A549 (cell line): ENCODE data around the gene RADIL. TPM values are rescaled to one million over a fixed set of nuclear protein-coding genes. Genes with fewer than 3 reads are reported as not detected.

Experiments used
- ATAC-seq, 2 experiments: fragments of 200-7000 bp in 1 of 2; fragments of >200 bp in 1 of 2; cut with Nextera tagmentation in 1 of 2; cut with Tn5 transposase in 1 of 2; 3 replicates each; pipeline versions ENCODE4 v1.8.0 to v1.9.1; 2018 to 2020; ENCODE audit warnings: mild to moderate bottlenecking in 1 of 2, moderate library complexity in 1 of 2
- CTCF ChIA-PET: fragments of 300-600 bp; sonication (Branson Sonifier 250); formaldehyde crosslinking; extraction: SDS; loops from one replicate; lab custom pipeline; 2021; ENCODE audit warnings: antibody characterized with exemption, inconsistent platforms; lab: Yijun Ruan, JAX
- POLR2A ChIA-PET: fragments of 350-600 bp; formaldehyde crosslinking; extraction: SDS; loops from one replicate; lab custom pipeline; 2021; ENCODE audit warnings: antibody characterized with exemption, inconsistent platforms; lab: Yijun Ruan, JAX
- DNase-seq, 2 experiments: peaks; one replicate each; pipeline versions ENCODE4 v3.0.0 to v3.0.0-alpha.2; 2011 to 2016; ENCODE audit warnings: low read depth in 1 of 2, low spot score in 1 of 2
- FAIRE-seq: peaks from 2 replicates; lab custom pipeline; 2011; peaks lifted over from hg19 to GRCh38; lab: Jason Lieb, UNC
- H3K27ac ChIP-seq, 2 experiments: fragments of >200 bp; sonication (Bioruptor Twin); formaldehyde crosslinking; 3 replicates each; pipeline ENCODE4 v1.5.1; 2016 to 2017
- H3K4me1 ChIP-seq: fragments of >200 bp; sonication (Bioruptor Twin); formaldehyde crosslinking; 3 replicates; pipeline ENCODE4 v1.6.1; 2016
- H3K4me2 ChIP-seq: fragments of >200 bp; sonication (Bioruptor Twin); formaldehyde crosslinking; 3 replicates; pipeline ENCODE4 v1.6.1; 2016
- H3K4me3 ChIP-seq: fragments of >200 bp; sonication (Bioruptor Twin); formaldehyde crosslinking; 3 replicates; pipeline ENCODE4 v1.5.1; 2016
- H3K9me3 ChIP-seq: fragments of >200 bp; sonication (Bioruptor Twin); formaldehyde crosslinking; 3 replicates; pipeline ENCODE4 v1.6.1; 2016
- BCL3 ChIP-seq: fragments of >200 bp; sonication (Bioruptor Twin); formaldehyde crosslinking; IDR thresholded peaks from 3 replicates; pipeline ENCODE4 v1.6.1; 2016
- BHLHE40 ChIP-seq: IDR thresholded peaks from 2 replicates; pipeline ENCODE4 v1.6.1; 2012; ENCODE audit warnings: low read depth, low read length, inconsistent platforms
- CBX8 ChIP-seq: fragments of 200-600 bp; sonication (generic); IDR thresholded peaks from 2 replicates; pipeline ENCODE4 v1.6.1; 2016
- CHD2 ChIP-seq: fragments of 150-350 bp; IDR thresholded peaks from 2 replicates; pipeline ENCODE4 v1.6.1; 2014; ENCODE audit warnings: low read length; ENCODE audit not compliant: partially characterized antibody
- CTCF ChIP-seq: fragments of >200 bp; sonication (Bioruptor Twin); formaldehyde crosslinking; IDR thresholded peaks from 3 replicates; pipeline ENCODE4 v1.5.1; 2016
- ELK1 ChIP-seq: fragments of 150-350 bp; IDR thresholded peaks from 2 replicates; pipeline ENCODE4 v1.6.1; 2014; ENCODE audit warnings: low read depth, mild to moderate bottlenecking, low read length
- ESRRA ChIP-seq: fragments of 150-350 bp; IDR thresholded peaks from 2 replicates; pipeline ENCODE4 v1.6.1; 2014; ENCODE audit warnings: mild to moderate bottlenecking, low read length, borderline replicate concordance
- HMGXB4 ChIP-seq: fragments of 250-450 bp; sonication (Bioruptor Pico); IDR thresholded peaks from 2 replicates; pipeline ENCODE4 v1.5.0; 2021; ENCODE audit warnings: mild to moderate bottlenecking, moderate library complexity, borderline replicate concordance
- HOXB5 ChIP-seq: fragments of 250-450 bp; sonication (Bioruptor Pico); IDR thresholded peaks from 2 replicates; pipeline ENCODE4 v1.5.0; 2020; ENCODE audit warnings: mild to moderate bottlenecking, moderate library complexity
- JUN ChIP-seq, 2 experiments: fragments of >200 bp; sonication (Bioruptor Twin); formaldehyde crosslinking; IDR thresholded peaks; 2 replicates in 1 of 2; 3 replicates in 1 of 2; pipeline ENCODE4 v1.6.1; 2016 to 2017
- JUNB ChIP-seq: fragments of >200 bp; sonication (Bioruptor Twin); formaldehyde crosslinking; IDR thresholded peaks from 2 replicates; pipeline ENCODE4 v1.6.1; 2016
- KDM5A ChIP-seq: fragments of 200-600 bp; sonication (generic); IDR thresholded peaks from 2 replicates; pipeline ENCODE4 v1.6.1; 2016; ENCODE audit warnings: antibody characterized with exemption, mild to moderate bottlenecking
- PHF8 ChIP-seq: fragments of 200-600 bp; sonication (generic); IDR thresholded peaks from 2 replicates; pipeline ENCODE4 v1.6.1; 2016; ENCODE audit warnings: low read depth, mild to moderate bottlenecking, antibody characterized with exemption, moderate library complexity, borderline replicate concordance
- POLR2A ChIP-seq: IDR thresholded peaks from 2 replicates; pipeline ENCODE4 v1.6.1; 2012; ENCODE audit warnings: mild to moderate bottlenecking, low read length
- POLR2AphosphoS2 ChIP-seq: conservative IDR thresholded peaks from 2 replicates; pipeline ENCODE4 v1.6.1; 2012; ENCODE audit warnings: low read length, improper control_type of control experiment, inconsistent platforms
- RAD21 ChIP-seq, 2 experiments: fragments of >200 bp in 1 of 2; sonication (Bioruptor Twin) in 1 of 2; formaldehyde crosslinking in 1 of 2; IDR thresholded peaks in 1 of 2; conservative IDR thresholded peaks in 1 of 2; 2 replicates in 1 of 2; 3 replicates in 1 of 2; pipeline ENCODE4 v1.6.1; 2012 to 2018; ENCODE audit warnings: inconsistent platforms in 1 of 2
- RARB ChIP-seq: fragments of 250-450 bp; sonication (Bioruptor Pico); IDR thresholded peaks from 2 replicates; pipeline ENCODE4 v1.8.0; 2021; ENCODE audit warnings: mild to moderate bottlenecking, moderate library complexity
- REST ChIP-seq: fragments of 200-600 bp; sonication (generic); IDR thresholded peaks from 2 replicates; pipeline ENCODE4 v1.6.1; 2016; ENCODE audit warnings: antibody characterized with exemption, mild to moderate bottlenecking, moderate library complexity
- TP53 ChIP-seq: fragments of 250-450 bp; sonication (Bioruptor Pico); IDR thresholded peaks from 2 replicates; pipeline ENCODE4 v1.5.0; 2021; ENCODE audit warnings: mild to moderate bottlenecking, moderate library complexity
- WGBS: methylation state at CpG from one replicate; pipeline ENCODE4 v1.1.6; 2017; ENCODE audit errors: missing lambda C conversion rate; 5-methylcytosine and 5-hydroxymethylcytosine counted together
- polyA plus RNA-seq, 4 experiments: library from polyadenylated mRNA; depleted of rRNA in 3 of 4; stranded (reverse); fragments of >200 nt; fragmentation: RNase III in 1 of 4; extraction: RNeasy Plus Mini Kit Qiagen cat#74134 plus additional on column Dnase treatment in 1 of 4; gene quantifications; 2 replicates in 3 of 4; 3 replicates in 1 of 4; pipeline ENCODE4 v1.2.3, GENCODE V29; 2011 to 2017

The RADIL gene
- polyA plus RNA-seq, 2 of the 4 experiments (the other 2 are of a cell fraction), result 1.0 to 1.1 TPM

- H3K4me3 ChIP-seq, result no peak overlapping the region
- DNase-seq (no peak), FAIRE-seq (no peak), ATAC-seq (no peak)
- H3K4me2 ChIP-seq, result no peak overlapping the region
- H3K4me1 ChIP-seq, result 0 out of 3 replicates have a peak, but pooled peaks cover 4% of the 10 kb centered on the region
- WGBS, result 89% methylated on average over 27 of the region's 27 CpGs
- H3K27ac ChIP-seq, result no peak overlapping the region
- CTCF ChIA-PET, result interaction anchor here (0.8 to 1.2 kb wide), 3 partner anchors 94 to 298 kb away, joined by 3 read pairs; no protein-coding TSS in a partner anchor
- TF ChIP-seq HOXB5 (CRISPR knock-in tag) (no peak), JUNB (no peak), POLR2A (no peak), JUN (IDR thresholded peaks at IDR 0.05) (no peak), REST (no peak), HMGXB4 (CRISPR knock-in tag) (no peak), ELK1 (no peak), ESRRA (no peak), RAD21 (conservative IDR thresholded peaks at IDR 0.05 in 1 of 2, IDR thresholded peaks at IDR 0.05 in 1 of 2) (no peak), POLR2AphosphoS2 (no peak), PHF8 (no peak), CBX8 (no peak), RARB (CRISPR knock-in tag) (no peak), TP53 (no peak)
- H3K9me3 ChIP-seq, result no peaks in the 10 kb centered on the region
- POLR2A ChIA-PET, result interaction anchor here (0.6 kb wide), 1 partner anchor 16 kb away, joined by 3 read pairs; no protein-coding TSS in a partner anchor
These were observed 4.0 kb downstream of the RADIL start for GRCh38 chr7:4879396-4880081.

- ChIA-PET CTCF (no interaction called here), POLR2A (no interaction called here)
- FAIRE-seq, result no peak
- Histone ChIP-seq H3K27ac (no peak overlapping the region), H3K4me1 (0 out of 3 replicates have a peak, but pooled peaks cover 4% of the 10 kb centered on the region), H3K4me2 (no peak overlapping the region), H3K4me3 (no peak overlapping the region), H3K9me3 (no peaks in the 10 kb centered on the region)
- no peak for ATAC-seq
- DNase-seq, result no peak
- WGBS, result 84% methylated on average over 41 of the region's 45 CpGs
- no peak for TF ChIP-seq BHLHE40
- no peak for TF ChIP-seq KDM5A
- TF ChIP-seq ESRRA, result no peak
- TF ChIP-seq CBX8, result no peak
- no peak for TF ChIP-seq TP53
- TF ChIP-seq BCL3, result no peak
- no peak for TF ChIP-seq PHF8
- no peak for TF ChIP-seq CHD2
- no peak for TF ChIP-seq CTCF
These were observed 4.9 kb downstream of the RADIL start for GRCh38 chr7:4878336-4879335.
